Epithelial cell of esophagus (primary cell): Measurements from ENCODE around the gene DIP2C.
"Not testable (repeated sequence)": the region's sequence is repeated elsewhere in the genome, so short reads cannot be mapped to it uniquely, and the experiment has no call there.

Experiments used
- DNase-seq: peaks from one replicate; pipeline ENCODE4 v3.0.0; 2010; ENCODE audit warnings: low read depth
- H3K4me3 ChIP-seq: 2 replicates; pipeline ENCODE4 v1.5.1; 2011; ENCODE audit warnings: mild to moderate bottlenecking, low read length, control low read depth
- TF ChIP-seq, protein P1 (sequence below): IDR thresholded peaks from 2 replicates; pipeline ENCODE4 v1.5.1; 2011; ENCODE audit warnings: low read depth, mild to moderate bottlenecking, low read length, control low read depth, inconsistent platforms; ENCODE audit not compliant: insufficient read depth; ENCODE audit errors: missing control alignments

DIP2C gene

DNA sequence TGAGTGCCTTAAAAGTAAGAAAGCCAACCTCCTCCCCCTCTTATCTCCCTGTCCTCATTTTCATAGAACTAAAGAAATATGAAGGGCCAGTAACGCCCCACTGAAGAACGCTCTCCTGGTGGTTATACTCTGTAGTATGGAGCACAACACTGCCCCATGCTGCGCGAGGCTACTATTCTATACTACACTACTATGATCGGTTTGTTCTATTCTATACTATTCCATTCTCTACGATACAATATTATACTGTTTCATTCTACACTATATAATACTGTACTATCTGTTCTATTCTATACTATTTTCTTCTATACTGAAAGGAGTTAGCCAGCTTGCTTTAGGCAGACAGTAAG is 34.8 kb downstream of the DIP2C start:
- TF ChIP-seq, protein P1, sequence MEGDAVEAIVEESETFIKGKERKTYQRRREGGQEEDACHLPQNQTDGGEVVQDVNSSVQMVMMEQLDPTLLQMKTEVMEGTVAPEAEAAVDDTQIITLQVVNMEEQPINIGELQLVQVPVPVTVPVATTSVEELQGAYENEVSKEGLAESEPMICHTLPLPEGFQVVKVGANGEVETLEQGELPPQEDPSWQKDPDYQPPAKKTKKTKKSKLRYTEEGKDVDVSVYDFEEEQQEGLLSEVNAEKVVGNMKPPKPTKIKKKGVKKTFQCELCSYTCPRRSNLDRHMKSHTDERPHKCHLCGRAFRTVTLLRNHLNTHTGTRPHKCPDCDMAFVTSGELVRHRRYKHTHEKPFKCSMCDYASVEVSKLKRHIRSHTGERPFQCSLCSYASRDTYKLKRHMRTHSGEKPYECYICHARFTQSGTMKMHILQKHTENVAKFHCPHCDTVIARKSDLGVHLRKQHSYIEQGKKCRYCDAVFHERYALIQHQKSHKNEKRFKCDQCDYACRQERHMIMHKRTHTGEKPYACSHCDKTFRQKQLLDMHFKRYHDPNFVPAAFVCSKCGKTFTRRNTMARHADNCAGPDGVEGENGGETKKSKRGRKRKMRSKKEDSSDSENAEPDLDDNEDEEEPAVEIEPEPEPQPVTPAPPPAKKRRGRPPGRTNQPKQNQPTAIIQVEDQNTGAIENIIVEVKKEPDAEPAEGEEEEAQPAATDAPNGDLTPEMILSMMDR: no peak
- DNase-seq: no peak
- H3K4me3 ChIP-seq: no peak overlapping the region

DNA sequence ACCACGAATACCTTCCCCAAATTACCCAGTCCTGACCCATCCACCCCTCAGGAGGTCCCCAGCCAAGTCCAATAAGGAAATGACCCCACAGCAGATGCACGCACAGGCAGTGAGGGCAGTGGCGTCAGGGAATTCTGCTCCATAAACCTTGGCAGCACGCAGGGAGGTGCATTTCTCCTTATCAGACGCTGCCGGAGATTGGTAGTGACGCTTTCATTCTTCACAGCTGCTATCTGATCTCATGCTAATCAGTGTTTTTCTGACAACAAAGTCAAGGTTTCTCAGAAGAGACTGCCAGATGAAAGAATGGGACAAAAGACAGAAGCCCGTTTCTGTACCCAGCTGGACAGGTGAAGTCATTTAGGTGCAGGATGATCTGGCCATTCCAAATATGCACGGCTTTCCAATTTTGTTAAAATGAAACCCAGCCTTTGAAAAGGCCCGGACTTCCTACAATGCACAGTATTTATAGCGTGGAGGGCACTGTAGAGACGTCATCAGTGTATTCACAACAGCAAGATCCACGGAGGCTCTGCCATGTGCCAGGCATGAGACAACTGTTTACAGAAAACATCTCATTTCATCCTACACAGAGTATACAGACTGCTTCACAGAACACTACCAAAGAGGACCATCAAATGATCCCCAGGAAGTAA is 35.3 kb downstream of the DIP2C start:
- TF ChIP-seq, protein P1: no peak

DNA sequence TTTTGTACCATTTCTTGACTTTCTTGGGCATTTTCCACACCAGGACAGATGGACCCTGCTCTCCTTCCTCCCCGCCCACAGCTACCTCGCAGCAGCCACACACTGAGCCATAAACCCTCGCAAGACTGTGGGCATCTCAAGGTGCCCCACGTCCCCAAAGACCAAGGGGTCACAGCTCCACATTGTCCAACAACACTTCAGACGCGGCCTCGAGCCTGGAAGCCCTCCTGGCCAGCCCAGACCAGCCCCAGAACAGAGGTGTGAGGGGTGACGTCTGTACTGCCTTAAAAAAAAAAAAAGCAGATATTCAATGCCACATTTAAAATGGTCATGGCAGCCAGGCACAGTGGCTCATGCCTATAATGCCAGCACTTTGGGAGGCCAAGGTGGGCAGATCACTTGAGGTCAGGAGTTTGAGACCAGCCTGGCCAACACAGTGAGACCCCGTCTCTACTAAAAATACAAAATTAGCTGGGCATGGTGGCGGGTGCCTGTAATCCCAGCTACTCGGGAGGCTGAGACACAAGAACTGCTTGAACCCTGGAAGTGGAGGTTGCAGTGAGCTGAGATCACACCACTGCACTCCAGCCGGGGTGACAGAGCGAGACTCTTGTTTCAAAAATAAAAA is 36.5 kb downstream of the DIP2C start:
- not testable (repeated sequence) for DNase-seq, H3K4me3 ChIP-seq

More for the DNA sequence above, 35.3 kb downstream of the DIP2C start:
- no peak overlapping the region for H3K4me3 ChIP-seq
- no peak for DNase-seq

DNA sequence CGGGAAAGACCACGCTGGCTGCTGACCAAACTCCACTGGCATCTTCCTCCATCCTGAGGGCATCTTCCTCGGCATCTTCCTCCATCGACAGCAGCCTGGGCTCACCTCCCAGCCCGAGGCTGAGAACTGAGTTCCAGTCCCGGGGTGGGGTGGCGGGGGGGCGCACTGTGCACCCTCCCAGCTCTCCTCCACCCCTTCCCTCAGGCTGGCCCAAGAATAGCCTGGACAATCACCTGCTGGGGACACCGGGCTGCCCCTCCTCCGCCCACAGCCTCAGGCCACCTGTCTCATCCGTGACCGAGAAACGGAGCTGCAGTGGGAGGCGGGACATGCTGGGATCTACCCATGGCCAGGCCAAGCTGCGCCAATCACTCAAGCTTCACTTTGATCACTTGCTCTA is 37.2 kb downstream of the DIP2C start:
- H3K4me3 ChIP-seq: no peak overlapping the region
- DNase-seq: no peak
- TF ChIP-seq, protein P1: no peak

DNA sequence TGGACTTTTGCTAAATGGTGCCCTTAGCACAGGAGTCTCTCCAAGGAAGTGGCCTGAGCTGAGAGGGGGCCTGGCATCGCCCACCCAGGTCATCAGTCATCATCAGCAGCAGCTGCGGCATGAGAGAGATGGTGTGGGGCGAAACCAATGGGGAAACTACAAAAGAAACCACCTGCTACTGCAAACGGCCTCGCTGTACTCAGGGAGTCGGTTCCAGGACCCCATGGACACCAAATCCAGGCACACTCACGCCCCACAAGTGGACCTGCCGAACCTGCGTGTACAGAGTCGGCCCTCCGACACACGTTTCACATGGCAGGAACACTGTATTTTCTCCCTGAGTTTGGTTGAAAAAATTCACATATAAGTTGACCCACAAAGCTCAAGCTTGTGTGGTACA is 37.8 kb downstream of the DIP2C start:
- TF ChIP-seq, protein P1: no peak
- no peak for DNase-seq
- no peak overlapping the region for H3K4me3 ChIP-seq

DNA sequence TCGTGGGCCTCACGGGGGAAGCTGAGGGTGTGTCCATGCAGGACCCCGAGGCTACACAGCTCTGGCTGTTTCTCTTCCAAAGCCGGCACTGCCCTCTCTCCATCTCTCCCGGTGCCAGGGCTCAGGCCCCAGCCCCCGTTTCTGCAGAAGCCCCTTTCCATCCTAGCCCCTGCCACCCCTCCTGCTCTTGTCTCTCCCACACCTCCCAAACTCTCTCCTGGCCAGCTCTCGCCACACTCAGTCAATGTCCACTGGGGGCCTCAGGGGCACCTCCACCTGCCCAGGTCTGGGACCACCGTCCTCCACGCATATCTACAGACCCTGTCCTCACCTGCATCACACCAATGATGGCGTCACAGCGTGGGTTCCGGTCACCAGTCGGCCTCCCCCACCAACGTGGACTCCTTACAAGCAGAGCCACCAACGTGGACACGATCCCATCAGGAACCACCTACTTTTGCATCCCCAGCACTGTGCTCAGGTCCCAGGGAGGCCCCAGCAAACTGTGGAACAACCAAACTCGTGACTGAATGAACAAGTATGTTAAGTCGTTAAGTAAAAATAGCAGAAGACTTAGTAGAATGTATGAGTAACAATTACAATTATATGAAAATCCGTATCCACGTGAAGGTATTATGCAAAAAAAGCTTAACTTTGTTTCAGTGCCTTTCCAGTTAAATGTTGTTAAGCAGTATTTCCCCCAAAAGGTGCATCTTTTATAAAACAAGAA is 38.4 kb downstream of the DIP2C start:
- no peak for DNase-seq
- TF ChIP-seq, protein P1: no peak
- no peak overlapping the region for H3K4me3 ChIP-seq

DNA sequence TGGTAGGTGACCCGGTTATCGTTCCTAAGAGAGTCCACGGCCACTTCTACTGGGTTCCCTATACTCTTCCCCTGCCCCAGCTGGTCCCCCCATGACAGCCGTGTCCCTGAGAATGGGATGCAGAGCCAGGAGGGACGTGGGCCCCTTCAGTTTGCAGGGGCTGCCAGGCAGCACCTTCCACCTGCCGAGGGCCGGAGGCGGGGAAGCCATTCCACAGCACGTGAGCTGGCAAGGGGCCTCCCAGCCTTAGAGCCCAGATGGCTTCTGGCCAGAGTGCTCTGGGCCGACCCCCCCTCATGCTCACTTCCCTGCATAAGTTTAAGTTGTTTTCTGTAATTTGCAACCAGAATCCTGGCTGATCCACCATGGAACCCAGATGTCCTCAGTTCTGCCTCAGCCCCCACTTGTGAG is 39.0 kb downstream of the DIP2C start:
- no peak overlapping the region for H3K4me3 ChIP-seq
- no peak for DNase-seq
- TF ChIP-seq, protein P1: no peak
